Epithelial cell of proximal tubule (primary cell): ENCODE data around the gene MMD. TPM values are rescaled to one million over a fixed set of nuclear protein-coding genes. Genes with fewer than 3 reads are reported as not detected.
"Not testable (repeated sequence)": the region's sequence is repeated elsewhere in the genome, so short reads cannot be mapped to it uniquely, and the experiment has no call there.

Experiments used
- DNase-seq: peaks from one replicate; pipeline ENCODE4 v3.0.0-alpha.2; 2011; ENCODE audit warnings: low read depth
- H3K4me3 ChIP-seq: 2 replicates; pipeline ENCODE4 v1.5.1; 2011; ENCODE audit warnings: low read depth, mild to moderate bottlenecking, low read length
- CTCF ChIP-seq: conservative IDR thresholded peaks from 2 replicates; pipeline ENCODE4 v1.5.1; 2012; ENCODE audit warnings: low read depth, mild to moderate bottlenecking, low read length
- total RNA-seq: library from RNA; depleted of rRNA; stranded (reverse); fragments of >200 nt; gene quantifications from 2 replicates; pipeline ENCODE4 v1.2.3, GENCODE V29; 2015

The MMD gene
- total RNA-seq, 1 donor from 2014 or later: 34.3 TPM

GRCh38 chr17:55451203-55451641 is 29.6 kb upstream of the MMD start:
- no peak overlapping the region for H3K4me3 ChIP-seq
- DNase-seq: no peak
- TF ChIP-seq CTCF: no peak

GRCh38 chr17:55450232-55450825 is 28.7 kb upstream of the MMD start:
- no peak for DNase-seq
- no peak for TF ChIP-seq CTCF
- no peak overlapping the region for H3K4me3 ChIP-seq

GRCh38 chr17:55448681-55449080 is 27.0 kb upstream of the MMD start:
- no peak for TF ChIP-seq CTCF
- no peak for DNase-seq
- H3K4me3 ChIP-seq: no peak overlapping the region

GRCh38 chr17:55446581-55447205 is 25.1 kb upstream of the MMD start:
- H3K4me3 ChIP-seq: no peak overlapping the region
- no peak for TF ChIP-seq CTCF
- DNase-seq: no peak

- DNase-seq, H3K4me3 ChIP-seq: not testable (repeated sequence)
Observed at GRCh38 chr17:55446004-55446403, 24.4 kb upstream of the MMD start.

- H3K4me3 ChIP-seq: no peak overlapping the region
- DNase-seq: no peak
- no peak for TF ChIP-seq CTCF
Observed at GRCh38 chr17:55444471-55445441, 23.1 kb upstream of the MMD start.

GRCh38 chr17:55443904-55444303 is 22.3 kb upstream of the MMD start:
- no peak for TF ChIP-seq CTCF
- DNase-seq: no peak
- no peak overlapping the region for H3K4me3 ChIP-seq
